AG04449 (cell line): Measurements from ENCODE around the gene ZDHHC9.

Experiments used
- CTCF ChIA-PET: fragments of 350-600 bp; formaldehyde crosslinking; extraction: SDS; loops from one replicate; lab custom pipeline; 2021; ENCODE audit warnings: antibody characterized with exemption; lab: Yijun Ruan, JAX
- POLR2A ChIA-PET: fragments of 400-600, 350-600 bp; formaldehyde crosslinking; extraction: SDS; loops from one replicate; lab custom pipeline; 2020; ENCODE audit warnings: antibody characterized with exemption, inconsistent platforms; lab: Yijun Ruan, JAX
- DNase-seq: peaks from one replicate; pipeline ENCODE4 v3.0.0-alpha.2; 2010; ENCODE audit warnings: low read depth, low spot score
- H3K4me3 ChIP-seq: 2 replicates; pipeline ENCODE4 v1.5.1; 2011; ENCODE audit warnings: low read depth, mild to moderate bottlenecking, control low read depth, low read length
- CTCF ChIP-seq: IDR thresholded peaks from one replicate; pipeline ENCODE4 v1.5.1; 2011; ENCODE audit warnings: mild to moderate bottlenecking, moderate library complexity, low read length, control low read depth, inconsistent platforms; ENCODE audit not compliant: insufficient read depth; ENCODE audit errors: missing control alignments

Gene ZDHHC9

GRCh38 chrX:129790146-129790545 lies 53.5 kb downstream of the ZDHHC9 start:
- ChIA-PET POLR2A (no interaction called here), CTCF (no interaction called here)

GRCh38 chrX:129788527-129788926 lies 55.2 kb downstream of the ZDHHC9 start:
- H3K4me3 ChIP-seq = no peak overlapping the region
- no peak for DNase-seq
- no peak for TF ChIP-seq CTCF
- CTCF ChIA-PET = no interaction called here
- POLR2A ChIA-PET = no interaction called here

More at GRCh38 chrX:129790146-129790545, 53.5 kb downstream of the ZDHHC9 start:
- DNase-seq = no peak
- no peak overlapping the region for H3K4me3 ChIP-seq
- TF ChIP-seq CTCF = no peak

- no peak for DNase-seq
- POLR2A ChIA-PET = no interaction called here
- no peak overlapping the region for H3K4me3 ChIP-seq
- no peak for TF ChIP-seq CTCF
- CTCF ChIA-PET = interaction anchor here (0.9 kb wide), 2 partner anchors 34 to 42 kb away, joined by 3 read pairs; no protein-coding TSS in a partner anchor
Observed at GRCh38 chrX:129787336-129788055, 56.2 kb downstream of the ZDHHC9 start.

GRCh38 chrX:129786210-129786651 lies 57.5 kb downstream of the ZDHHC9 start:
- CTCF ChIA-PET = interaction anchor here (0.9 kb wide), 1 partner anchor 43 kb away, joined by 3 read pairs; no protein-coding TSS in a partner anchor
- POLR2A ChIA-PET = no interaction called here
- no peak for DNase-seq
- H3K4me3 ChIP-seq = no peak overlapping the region
- TF ChIP-seq CTCF = no peak

GRCh38 chrX:129785160-129785947 lies 58.3 kb downstream of the ZDHHC9 start:
- no peak for DNase-seq
- ChIA-PET CTCF (no interaction called here), POLR2A (no interaction called here)
- no peak overlapping the region for H3K4me3 ChIP-seq
- no peak for TF ChIP-seq CTCF

GRCh38 chrX:129784371-129784770 lies 59.3 kb downstream of the ZDHHC9 start:
- H3K4me3 ChIP-seq = no peak overlapping the region
- no peak for DNase-seq
- ChIA-PET POLR2A (no interaction called here), CTCF (no interaction called here)
- no peak for TF ChIP-seq CTCF
